ENCODE results near the gene PPP1R12A.

The PPP1R12A gene

GRCh38 chr12:79841878-79842265 is 93.0 kb downstream of the PPP1R12A start:
- ChIA-PET CTCF (no interaction called here), POLR2A (ENCODE audit: low non-redundant PET) (no interaction called here)
- TF ChIP-seq CTCF (conservative IDR thresholded peaks at IDR 0.05; ENCODE audit: low read depth): no peak
- no peak overlapping the region for H3K27ac ChIP-seq
- no peak for DNase-seq (ENCODE audit: low spot score)

GRCh38 chr12:79841248-79841877 is 93.5 kb downstream of the PPP1R12A start:
- CTCF ChIA-PET: no interaction called here
- H3K27ac ChIP-seq: no peak overlapping the region
- DNase-seq (ENCODE audit: low spot score): no peak
- POLR2A ChIA-PET (ENCODE audit: low non-redundant PET): no interaction called here
- no peak for TF ChIP-seq CTCF (conservative IDR thresholded peaks at IDR 0.05; ENCODE audit: low read depth)

- no peak for TF ChIP-seq CTCF (conservative IDR thresholded peaks at IDR 0.05; ENCODE audit: low read depth)
- DNase-seq (ENCODE audit: low spot score): no peak
- no peak overlapping the region for H3K27ac ChIP-seq
- ChIA-PET POLR2A (ENCODE audit: low non-redundant PET) (no interaction called here), CTCF (no interaction called here)
These were observed 96.5 kb downstream of the PPP1R12A start for GRCh38 chr12:79838359-79838758.

- ChIA-PET CTCF (no interaction called here), POLR2A (ENCODE audit: low non-redundant PET) (no interaction called here)
- DNase-seq (ENCODE audit: low spot score): no peak
- H3K27ac ChIP-seq: no peak overlapping the region
- TF ChIP-seq CTCF (conservative IDR thresholded peaks at IDR 0.05; ENCODE audit: low read depth): no peak
These were observed 97.3 kb downstream of the PPP1R12A start for GRCh38 chr12:79837575-79837974.

- ChIA-PET POLR2A (ENCODE audit: low non-redundant PET) (no interaction called here), CTCF (interaction anchor here (0.7 kb wide), 1 partner anchor 50 kb away, joined by 3 read pairs; no protein-coding TSS in a partner anchor)
- H3K27ac ChIP-seq: no peak overlapping the region
- no peak for DNase-seq (ENCODE audit: low spot score)
- no peak for TF ChIP-seq CTCF (conservative IDR thresholded peaks at IDR 0.05; ENCODE audit: low read depth)
These were observed 99.5 kb downstream of the PPP1R12A start for GRCh38 chr12:79835377-79835843.

GRCh38 chr12:79834712-79835376 is 100.1 kb downstream of the PPP1R12A start:
- no peak overlapping the region for H3K27ac ChIP-seq
- CTCF ChIA-PET: interaction anchor here (0.7 kb wide), 1 partner anchor 50 kb away, joined by 3 read pairs; no protein-coding TSS in a partner anchor
- POLR2A ChIA-PET (ENCODE audit: low non-redundant PET): no interaction called here
- no peak for DNase-seq (ENCODE audit: low spot score)
- no peak for TF ChIP-seq CTCF (conservative IDR thresholded peaks at IDR 0.05; ENCODE audit: low read depth)
